MM.1S (cell line): ENCODE measurements around the gene PLCXD3.

Source experiments
- DNase-seq: peaks from one replicate; pipeline ENCODE4 v3.0.0-alpha.2; 2015
- H2AFZ ChIP-seq: fragments of 300-600 bp; sonication (generic); 2 replicates; pipeline ENCODE4 v1.6.0; 2016; ENCODE audit warnings: antibody characterized with exemption, low read length
- H3F3A ChIP-seq: fragments of 300-600 bp; sonication (generic); 2 replicates; pipeline ENCODE4 v1.6.1; 2016; ENCODE audit warnings: mild to moderate bottlenecking, antibody characterized with exemption, low read length, moderate library complexity, mixed read lengths; ENCODE audit not compliant: insufficient read depth
- H3K27ac ChIP-seq: fragments of 300-600 bp; sonication (generic); 2 replicates; pipeline ENCODE4 v1.5.1; 2016; ENCODE audit warnings: mild to moderate bottlenecking, low read length
- H3K27me3 ChIP-seq: fragments of 300-600 bp; sonication (generic); replicated peaks from 2 replicates; pipeline ENCODE4 v1.6.0; 2016; ENCODE audit warnings: low read length; ENCODE audit not compliant: insufficient read depth
- H3K36me3 ChIP-seq: fragments of 300-600 bp; sonication (generic); replicated peaks from 2 replicates; pipeline ENCODE4 v1.6.1; 2016; ENCODE audit warnings: mild to moderate bottlenecking, low read length, mixed read lengths; ENCODE audit not compliant: insufficient read depth
- H3K4me1 ChIP-seq: fragments of 300-600 bp; sonication (generic); 2 replicates; pipeline ENCODE4 v1.6.1; 2016; ENCODE audit warnings: low read length, mixed read lengths
- H3K4me2 ChIP-seq: fragments of 300-600 bp; sonication (generic); 2 replicates; pipeline ENCODE4 v1.6.0; 2016; ENCODE audit warnings: low read depth, low read length
- H3K4me3 ChIP-seq: fragments of 300-600 bp; sonication (generic); 2 replicates; pipeline ENCODE4 v1.5.1; 2016; ENCODE audit warnings: low read length, mixed read lengths
- H3K79me2 ChIP-seq: fragments of 300-600 bp; sonication (generic); 2 replicates; pipeline ENCODE4 v1.6.1; 2016; ENCODE audit warnings: mixed run types, low read length, mixed read lengths
- H3K9ac ChIP-seq: fragments of 300-600 bp; sonication (generic); 2 replicates; pipeline ENCODE4 v1.6.1; 2016; ENCODE audit warnings: low read length, mixed read lengths
- H3K9me2 ChIP-seq: fragments of 300-600 bp; sonication (generic); replicated peaks from 2 replicates; pipeline ENCODE4 v1.6.1; 2016; ENCODE audit warnings: mild to moderate bottlenecking, low read length, mixed read lengths; ENCODE audit not compliant: insufficient read depth
- H3K9me3 ChIP-seq: fragments of 300-600 bp; sonication (generic); replicated peaks from 2 replicates; pipeline ENCODE4 v1.6.1; 2016; ENCODE audit warnings: mild to moderate bottlenecking, low read length, mixed read lengths; ENCODE audit not compliant: insufficient read depth
- H4K20me1 ChIP-seq: fragments of 300-600 bp; sonication (generic); 2 replicates; pipeline ENCODE4 v1.6.1; 2016; ENCODE audit warnings: mild to moderate bottlenecking, low read length, moderate library complexity, mixed read lengths; ENCODE audit not compliant: insufficient read depth
- CTCF ChIP-seq: fragments of 300-600 bp; sonication (generic); IDR thresholded peaks from 2 replicates; pipeline ENCODE4 v1.5.1; 2016; ENCODE audit warnings: antibody characterized with exemption, low read length, mixed read lengths
- EZH2 ChIP-seq: fragments of 300-600 bp; sonication (generic); optimal IDR thresholded peaks from 2 replicates; pipeline ENCODE3; 2017; ENCODE audit warnings: low read depth, mild to moderate bottlenecking, antibody characterized with exemption, low read length, mixed read lengths
- EZH2phosphoT487 ChIP-seq: fragments of 300-600 bp; sonication (generic); IDR thresholded peaks from 2 replicates; pipeline ENCODE4 v1.6.1; 2018; ENCODE audit warnings: antibody characterized with exemption, low read length

PLCXD3 gene

GRCh38 chr5:41425736-41426135 is 84.7 kb downstream of the PLCXD3 start:
- Histone ChIP-seq H3K9me3 (no peaks in the 10 kb centered on the region), H3K4me3 (no peak overlapping the region), H3F3A (no peaks in the 10 kb centered on the region), H3K27ac (no peak overlapping the region), H3K9me2 (no peaks in the 10 kb centered on the region), H3K9ac (no peak overlapping the region), H2AFZ (no peak overlapping the region), H4K20me1 (no peaks in the 10 kb centered on the region), H3K36me3 (no peaks in the 10 kb centered on the region), H3K27me3 (no peaks in the 10 kb centered on the region), H3K4me2 (no peak overlapping the region), H3K79me2 (no peaks in the 10 kb centered on the region), H3K4me1 (no peaks in the 10 kb centered on the region)
- DNase-seq = no peak
- no peak for TF ChIP-seq EZH2phosphoT487
- no peak for TF ChIP-seq EZH2
- TF ChIP-seq CTCF = no peak

- H3F3A ChIP-seq = no peaks in the 10 kb centered on the region
Observed at GRCh38 chr5:41420492-41421067, 89.8 kb downstream of the PLCXD3 start.

GRCh38 chr5:41418220-41419031 is 92.0 kb downstream of the PLCXD3 start:
- no peaks in the 10 kb centered on the region for H3K9me2 ChIP-seq
- H4K20me1 ChIP-seq = no peaks in the 10 kb centered on the region
- H3F3A ChIP-seq = no peaks in the 10 kb centered on the region
- H3K27ac ChIP-seq = no peak overlapping the region
- H3K36me3 ChIP-seq = no peaks in the 10 kb centered on the region
- no peak for DNase-seq
- no peak overlapping the region for H2AFZ ChIP-seq
- no peak overlapping the region for H3K4me3 ChIP-seq
- no peaks in the 10 kb centered on the region for H3K4me1 ChIP-seq
- H3K4me2 ChIP-seq = no peak overlapping the region
- no peaks in the 10 kb centered on the region for H3K9me3 ChIP-seq
- TF ChIP-seq EZH2 (no peak), CTCF (no peak), EZH2phosphoT487 (no peak)
- H3K27me3 ChIP-seq = no peaks in the 10 kb centered on the region
- H3K9ac ChIP-seq = no peak overlapping the region
- H3K79me2 ChIP-seq = no peaks in the 10 kb centered on the region

More at GRCh38 chr5:41420492-41421067, 89.8 kb downstream of the PLCXD3 start:
- no peak for DNase-seq
- Histone ChIP-seq H3K9ac (no peak overlapping the region), H4K20me1 (no peaks in the 10 kb centered on the region), H3K27ac (no peak overlapping the region), H3K36me3 (no peaks in the 10 kb centered on the region), H3K9me3 (no peaks in the 10 kb centered on the region), H3K79me2 (no peaks in the 10 kb centered on the region), H3K4me2 (no peak overlapping the region), H3K27me3 (no peaks in the 10 kb centered on the region), H3K4me1 (no peaks in the 10 kb centered on the region), H3K9me2 (no peaks in the 10 kb centered on the region), H3K4me3 (no peak overlapping the region), H2AFZ (no peak overlapping the region)
- TF ChIP-seq CTCF = no peak
- TF ChIP-seq EZH2phosphoT487 = no peak
- no peak for TF ChIP-seq EZH2
